HG02610 (cell line): ENCODE results near the gene PPIB.
"Not testable (repeated sequence)": the region's sequence is repeated elsewhere in the genome, so short reads cannot be mapped to it uniquely, and the experiment has no call there.

Experiments used
- ATAC-seq: cut with Tn5 transposase; IDR thresholded peaks from one replicate; pipeline ENCODE4 v1.9.1; 2021; ENCODE audit warnings: mild to moderate bottlenecking, moderate library complexity; ENCODE audit not compliant: unreplicated experiment

PPIB gene

DNA sequence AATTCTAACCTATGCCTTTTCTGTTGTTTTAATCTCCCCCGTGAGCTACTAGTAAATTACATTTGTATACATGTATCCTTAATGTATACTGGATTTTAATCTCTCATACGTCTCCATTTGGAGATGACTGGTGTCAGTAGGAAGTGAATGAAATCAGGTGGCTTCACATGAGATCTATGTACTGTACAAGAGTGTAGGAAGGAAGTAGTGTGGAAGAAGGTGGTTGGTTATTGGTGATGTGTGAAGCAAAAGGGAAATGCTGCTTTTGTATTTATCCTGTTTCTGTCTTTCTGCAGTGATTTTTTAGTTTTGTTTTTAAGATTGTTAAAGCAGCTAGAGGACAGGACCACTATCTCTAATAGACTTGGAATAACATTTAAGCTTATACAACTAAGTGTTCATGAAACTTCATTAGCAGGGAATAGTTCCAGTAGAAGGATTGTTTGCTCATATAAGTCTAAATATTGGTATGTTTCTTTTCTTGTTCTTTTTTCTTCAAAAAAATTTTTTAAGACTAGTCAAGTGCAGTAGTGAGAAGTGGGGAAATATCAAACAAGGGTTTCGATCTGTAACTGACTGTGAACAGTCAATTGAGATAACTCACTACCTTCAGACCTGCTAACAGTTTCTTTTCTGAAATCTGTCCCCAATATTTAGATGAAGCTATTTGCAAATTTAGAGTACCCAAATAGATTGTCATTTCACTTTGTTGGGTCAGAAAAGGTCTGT, 51.7 kb downstream of the PPIB start:
- peak; percentile 72 for ATAC-seq

DNA sequence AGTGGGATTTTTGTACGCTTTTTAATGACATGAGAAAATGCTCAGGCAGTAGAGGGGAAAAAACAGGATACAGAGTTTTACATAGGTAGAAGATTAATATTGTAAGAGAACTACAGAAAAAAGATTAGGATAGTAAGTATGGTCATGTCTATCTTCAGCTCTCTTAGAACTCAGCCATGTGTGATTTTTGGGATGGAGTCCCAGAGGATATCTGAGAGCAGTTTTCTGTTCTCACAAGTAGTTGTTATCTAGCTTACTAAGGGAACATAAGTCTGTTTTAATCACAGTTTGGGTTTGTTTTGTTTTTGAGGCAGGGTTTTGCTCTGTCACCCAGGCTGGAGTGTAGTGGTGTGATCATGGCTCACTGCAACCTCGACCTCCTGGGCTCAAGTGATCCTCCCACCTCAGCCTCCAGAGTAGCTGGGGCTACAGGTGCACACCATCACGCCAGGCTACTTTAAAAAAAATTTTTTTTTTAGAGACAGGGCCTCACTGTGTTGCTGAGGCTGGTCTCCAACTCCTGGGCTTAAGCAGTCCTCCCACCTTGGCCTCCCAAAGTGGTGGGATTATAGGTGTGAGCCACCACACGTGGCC, 52.6 kb downstream of the PPIB start:
- ATAC-seq: not testable (repeated sequence)

DNA sequence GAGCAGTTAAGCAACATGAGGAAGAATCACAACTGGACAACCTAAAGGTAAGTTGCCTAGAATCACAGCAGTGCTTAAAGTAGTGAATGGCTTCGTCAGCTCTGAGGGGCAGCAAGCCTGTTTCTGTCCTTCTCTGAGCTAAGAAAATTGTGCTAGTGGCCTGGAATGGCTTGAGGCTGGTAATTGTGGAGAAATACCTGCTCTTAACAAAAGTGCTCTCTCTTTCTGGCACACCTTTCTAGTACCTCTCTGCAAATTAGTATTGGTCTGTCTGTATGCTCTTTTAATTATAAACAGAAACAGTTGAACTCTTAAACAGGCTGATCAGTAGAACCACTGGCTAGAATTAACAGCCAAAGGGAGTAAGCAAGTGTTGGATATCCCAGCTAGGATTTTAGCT, 55.5 kb downstream of the PPIB start:
- ATAC-seq: no peak
